OCI-LY3 (cell line): Measurements from ENCODE around the gene PRKAA1.

ENCODE experiments used
- H2AFZ ChIP-seq: fragments of 200-600, 300-600 bp; shearing (Covaris generic); 2 replicates; pipeline ENCODE4 v1.6.0; 2014; ENCODE audit warnings: antibody characterized with exemption, low read depth, low read length
- H3K27ac ChIP-seq: fragments of 200-600, 300-600 bp; sonication (generic); 2 replicates; pipeline ENCODE4 v1.5.1; 2014; ENCODE audit warnings: mild to moderate bottlenecking, low read length, moderate library complexity, mixed read lengths
- H3K27me3 ChIP-seq: fragments of 200-600, 300-600 bp; sonication (generic); 2 replicates; pipeline ENCODE4 v1.6.1; 2014; ENCODE audit warnings: low read depth, low read length, mixed read lengths
- H3K36me3 ChIP-seq: fragments of 200-600, 300-600 bp; sonication (generic); replicated peaks from 2 replicates; pipeline ENCODE3; 2014; ENCODE audit warnings: low read depth, low read length, mixed read lengths
- H3K4me1 ChIP-seq: fragments of 300-600, 200-600 bp; sonication (generic); 2 replicates; pipeline ENCODE4 v1.6.1; 2014; ENCODE audit warnings: low read length, mixed read lengths
- H3K4me2 ChIP-seq: fragments of 200-600, 300-600 bp; sonication (generic); 2 replicates; pipeline ENCODE4 v1.6.1; 2014; ENCODE audit warnings: low read length, mixed read lengths
- H3K4me3 ChIP-seq: fragments of 300-600, 200-600 bp; sonication (generic); 2 replicates; pipeline ENCODE4 v1.5.1; 2014; ENCODE audit warnings: antibody characterized with exemption, mild to moderate bottlenecking, low read length, moderate library complexity
- H3K79me2 ChIP-seq: fragments of 300-600, 200-600 bp; shearing (Covaris generic); 2 replicates; pipeline ENCODE4 v1.6.1; 2014; ENCODE audit warnings: mild to moderate bottlenecking, low read length, mixed read lengths
- H3K9ac ChIP-seq: fragments of 300-600, 200-600 bp; shearing (Covaris generic); 2 replicates; pipeline ENCODE4 v1.6.0; 2014; ENCODE audit warnings: mild to moderate bottlenecking, low read length, moderate library complexity
- H3K9me3 ChIP-seq: fragments of 200-600, 300-600 bp; shearing (Covaris generic); 2 replicates; pipeline ENCODE4 v1.6.1; 2014; ENCODE audit warnings: low read length, mixed read lengths; ENCODE audit not compliant: insufficient read depth
- H4K20me1 ChIP-seq: fragments of 200-600, 300-600 bp; sonication (generic); 2 replicates; pipeline ENCODE4 v1.6.1; 2016; ENCODE audit warnings: low read length, mixed read lengths; ENCODE audit not compliant: insufficient read depth
- CTCF ChIP-seq: fragments of 200-600, 300-600 bp; sonication (generic); IDR thresholded peaks from 2 replicates; pipeline ENCODE4 v1.5.1; 2014; ENCODE audit warnings: antibody characterized with exemption, low read length, low read depth
- EZH2phosphoT487 ChIP-seq: fragments of 200-600 bp; shearing (Covaris generic); IDR thresholded peaks from 2 replicates; pipeline ENCODE4 v1.6.1; 2018; ENCODE audit warnings: antibody characterized with exemption, mixed run types, low read depth

Gene PRKAA1

GRCh38 chr5:40738502-40738901 is 59.7 kb downstream of the PRKAA1 start:
- Histone ChIP-seq H4K20me1 (no peaks in the 10 kb centered on the region), H3K4me1 (peaks cover 16% of the 10 kb centered on the region), H3K9ac (no peak overlapping the region), H3K4me3 (no peak overlapping the region), H3K36me3 (peaks cover 14% of the 10 kb centered on the region), H3K4me2 (no peak overlapping the region), H2AFZ (no peak overlapping the region), H3K79me2 (no peaks in the 10 kb centered on the region), H3K9me3 (no peaks in the 10 kb centered on the region), H3K27me3 (no peaks in the 10 kb centered on the region), H3K27ac (no peak overlapping the region)
- TF ChIP-seq EZH2phosphoT487 (no peak), CTCF (no peak)

- no peaks in the 10 kb centered on the region for H4K20me1 ChIP-seq
- H2AFZ ChIP-seq, result no peak overlapping the region
- no peak overlapping the region for H3K4me3 ChIP-seq
- H3K4me2 ChIP-seq, result no peak overlapping the region
- peaks cover 16% of the 10 kb centered on the region for H3K4me1 ChIP-seq
- TF ChIP-seq EZH2phosphoT487 (no peak), CTCF (peak; percentile 67)
- H3K9me3 ChIP-seq, result no peaks in the 10 kb centered on the region
- no peaks in the 10 kb centered on the region for H3K27me3 ChIP-seq
- H3K79me2 ChIP-seq, result no peaks in the 10 kb centered on the region
- no peak overlapping the region for H3K9ac ChIP-seq
- no peak overlapping the region for H3K27ac ChIP-seq
- H3K36me3 ChIP-seq, result peaks cover 12% of the 10 kb centered on the region
Observed at GRCh38 chr5:40736103-40736875, 61.9 kb downstream of the PRKAA1 start.

- no peak overlapping the region for H2AFZ ChIP-seq
- H3K9me3 ChIP-seq, result no peaks in the 10 kb centered on the region
- H3K4me1 ChIP-seq, result peaks cover 16% of the 10 kb centered on the region
- H3K4me2 ChIP-seq, result no peak overlapping the region
- no peak for TF ChIP-seq CTCF
- TF ChIP-seq EZH2phosphoT487, result no peak
- H3K27ac ChIP-seq, result no peak overlapping the region
- no peak overlapping the region for H3K4me3 ChIP-seq
- no peak overlapping the region for H3K9ac ChIP-seq
- H4K20me1 ChIP-seq, result no peaks in the 10 kb centered on the region
- H3K36me3 ChIP-seq, result peaks cover 5% of the 10 kb centered on the region
- H3K27me3 ChIP-seq, result no peaks in the 10 kb centered on the region
- H3K79me2 ChIP-seq, result no peaks in the 10 kb centered on the region
Observed at GRCh38 chr5:40735609-40736008, 62.6 kb downstream of the PRKAA1 start.

- Histone ChIP-seq H3K9ac (no peak overlapping the region), H3K27me3 (no peaks in the 10 kb centered on the region), H3K4me2 (peak overlapping the region; percentile 13; the same call in 1 of the 2 replicates), H4K20me1 (no peaks in the 10 kb centered on the region), H2AFZ (no peak overlapping the region), H3K4me3 (no peak overlapping the region), H3K27ac (no peak overlapping the region), H3K36me3 (no peaks in the 10 kb centered on the region), H3K79me2 (no peaks in the 10 kb centered on the region), H3K9me3 (no peaks in the 10 kb centered on the region), H3K4me1 (peaks cover 16% of the 10 kb centered on the region)
- TF ChIP-seq CTCF (no peak), EZH2phosphoT487 (no peak)
Observed at GRCh38 chr5:40734986-40735385, 63.2 kb downstream of the PRKAA1 start.
